Measurements from ENCODE around the gene FASTKD2. TPM values are rescaled to one million over a fixed set of nuclear protein-coding genes. Genes with fewer than 3 reads are reported as not detected.

The FASTKD2 gene
- total and polyA plus RNA-seq, 3 donors from 2014 or later = 15.5 to 28.3 (median 25.0) TPM

DNA sequence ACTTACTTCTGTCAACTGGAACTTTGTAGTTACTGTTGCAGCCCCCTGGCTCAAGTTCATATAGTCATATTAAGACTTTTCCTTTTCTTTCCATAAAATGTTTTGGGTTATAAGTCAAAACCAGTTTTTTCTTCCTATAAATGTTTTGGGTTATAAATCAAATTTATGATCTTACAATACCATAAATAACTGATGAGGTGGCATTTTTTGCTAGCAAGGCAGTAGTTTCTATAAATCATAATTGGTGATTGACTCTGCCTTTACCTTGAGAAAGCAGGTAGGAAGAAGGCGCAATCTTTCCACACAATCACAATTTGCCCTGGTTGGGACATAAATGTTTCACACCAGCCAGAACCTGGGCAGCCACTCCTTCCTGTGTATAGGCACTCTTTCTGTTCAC is 42.1 kb upstream of the FASTKD2 start:
- no peaks in the 10 kb centered on the region for H3K36me3 ChIP-seq (ENCODE audit: low read depth, missing control alignments)
- no peak overlapping the region for H3K4me3 ChIP-seq
- TF ChIP-seq POLR2A (IDR thresholded peaks at IDR 0.05) (no peak), CTCF (IDR thresholded peaks at IDR 0.05) (no peak)
- H3K27me3 ChIP-seq = no peaks in the 10 kb centered on the region
- no peaks in the 10 kb centered on the region for H3K9me3 ChIP-seq
- H3K27ac ChIP-seq = no peak overlapping the region
- DNase-seq = no peak
- intact Hi-C loops (cut with DNase I; ENCODE audit: low total_unique reads) = no loop called here
- 88 to 94% methylated on average over 1 of the region's 1 CpG for WGBS, 2 donors
- H3K4me1 ChIP-seq = no peaks in the 10 kb centered on the region

DNA sequence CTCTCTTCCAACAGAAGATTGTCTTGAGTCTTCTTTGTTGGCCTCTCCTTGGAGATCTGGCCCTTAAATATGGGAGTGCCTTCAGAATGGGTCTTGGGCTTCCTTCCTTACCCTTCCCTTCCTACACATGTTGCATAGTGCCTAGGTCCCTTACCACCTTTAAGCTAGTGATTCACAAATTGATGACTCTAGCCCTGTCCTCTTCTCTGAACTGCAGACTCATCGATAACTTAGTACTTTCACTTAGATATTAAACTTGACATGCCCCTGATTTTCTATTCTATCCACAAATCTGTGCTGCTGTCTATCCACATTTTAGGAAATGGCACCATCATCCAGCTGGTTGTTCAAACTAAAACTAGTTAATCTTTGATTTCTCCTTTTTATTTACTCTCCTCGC is 38.1 kb upstream of the FASTKD2 start:
- intact Hi-C loops (cut with DNase I; ENCODE audit: low total_unique reads) = no loop called here
- 93 to 98% methylated on average over 2 of the region's 2 CpGs for whole genome bisulfite sequencing, 2 donors

DNA sequence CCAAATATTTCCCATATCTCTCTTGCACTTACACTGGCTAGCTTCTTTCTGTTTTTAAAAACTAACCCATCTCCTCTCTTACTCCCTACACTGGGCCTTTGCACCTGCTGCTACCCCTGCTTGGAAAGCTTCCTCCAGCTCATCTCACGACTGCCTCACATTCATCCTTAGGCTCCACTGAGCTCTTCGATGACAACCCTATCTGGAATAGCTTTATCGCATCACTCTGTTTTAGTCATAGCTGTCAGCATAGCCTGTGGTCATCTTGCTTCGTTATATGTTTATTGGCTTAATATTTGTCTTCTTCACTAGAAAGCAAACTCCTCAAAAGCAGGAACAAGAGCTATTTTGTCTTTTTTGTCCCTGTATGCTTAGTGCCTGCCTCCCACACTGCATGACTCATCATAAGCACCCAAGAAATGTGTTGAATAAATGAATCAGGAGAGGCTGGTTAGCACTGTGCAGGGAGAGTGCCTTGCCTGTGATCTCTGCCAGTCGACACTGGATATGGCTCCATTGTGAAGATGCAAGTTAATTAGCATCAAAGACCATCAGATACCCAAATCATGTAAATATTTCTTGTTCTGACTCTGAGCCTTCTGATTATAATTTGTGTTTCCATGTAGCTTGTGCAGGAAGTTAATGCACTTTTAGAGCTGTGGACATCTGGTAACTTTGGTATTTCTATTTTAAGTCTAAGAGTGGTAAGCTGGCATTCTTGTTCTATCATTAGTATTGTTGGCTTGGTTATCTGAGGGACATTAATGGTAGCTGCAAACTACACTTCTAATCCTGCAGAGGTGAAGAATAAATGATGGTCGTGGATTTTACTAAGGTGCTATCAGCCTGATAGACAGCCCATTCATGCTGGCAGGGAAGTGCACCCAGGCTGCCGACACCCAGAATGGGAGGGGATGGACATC is 36.9 kb upstream of the FASTKD2 start:
- no peak for TF ChIP-seq CTCF (IDR thresholded peaks at IDR 0.05)
- no peak for TF ChIP-seq POLR2A (IDR thresholded peaks at IDR 0.05)
- no peaks in the 10 kb centered on the region for H3K4me1 ChIP-seq
- WGBS, 2 donors = 86% methylated on average over 7 of the region's 7 CpGs
- no peaks in the 10 kb centered on the region for H3K36me3 ChIP-seq (ENCODE audit: low read depth, missing control alignments)
- intact Hi-C loops (cut with DNase I; ENCODE audit: low total_unique reads) = no loop called here
- no peak overlapping the region for H3K27ac ChIP-seq
- no peak for DNase-seq
- H3K9me3 ChIP-seq = no peaks in the 10 kb centered on the region
- no peak overlapping the region for H3K4me3 ChIP-seq
- no peaks in the 10 kb centered on the region for H3K27me3 ChIP-seq

More for the DNA sequence above, 38.1 kb upstream of the FASTKD2 start:
- TF ChIP-seq CTCF (IDR thresholded peaks at IDR 0.05) = no peak
- no peak for TF ChIP-seq POLR2A (IDR thresholded peaks at IDR 0.05)
- Histone ChIP-seq H3K4me1 (no peaks in the 10 kb centered on the region), H3K27me3 (no peaks in the 10 kb centered on the region), H3K9me3 (no peaks in the 10 kb centered on the region), H3K27ac (no peak overlapping the region), H3K36me3 (ENCODE audit: low read depth, missing control alignments) (no peaks in the 10 kb centered on the region), H3K4me3 (no peak overlapping the region)
- no peak for DNase-seq

DNA sequence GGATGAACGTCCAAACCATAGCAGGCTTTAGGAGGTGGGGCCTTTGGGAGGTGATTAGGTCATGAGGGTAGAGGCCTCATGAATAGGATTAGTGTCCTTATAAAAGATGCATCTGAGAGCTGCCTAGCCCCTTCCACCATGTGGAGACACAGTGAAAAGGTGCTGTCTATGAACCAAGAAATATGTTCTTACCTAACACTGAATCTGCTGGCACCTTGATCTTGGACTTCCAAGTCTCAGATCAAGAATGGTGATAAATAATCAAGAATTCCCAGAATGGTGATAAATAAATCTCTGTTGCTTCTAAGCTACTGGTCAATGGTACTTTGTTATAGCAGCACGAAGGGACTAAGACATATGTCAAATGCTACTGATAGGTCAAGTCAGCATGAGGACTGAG is 32.1 kb upstream of the FASTKD2 start:
- intact Hi-C loops (cut with DNase I; ENCODE audit: low total_unique reads) = no loop called here
- no peak overlapping the region for H3K27ac ChIP-seq
- H3K4me3 ChIP-seq = no peak overlapping the region
- H3K4me1 ChIP-seq = no peaks in the 10 kb centered on the region
- no peak for DNase-seq
- no peaks in the 10 kb centered on the region for H3K36me3 ChIP-seq (ENCODE audit: low read depth, missing control alignments)
- 81 to 85% methylated on average over 2 of the region's 2 CpGs for WGBS, 2 donors
- H3K9me3 ChIP-seq = no peaks in the 10 kb centered on the region
- H3K27me3 ChIP-seq = no peaks in the 10 kb centered on the region
- TF ChIP-seq POLR2A (IDR thresholded peaks at IDR 0.05) (no peak), CTCF (IDR thresholded peaks at IDR 0.05) (no peak)

DNA sequence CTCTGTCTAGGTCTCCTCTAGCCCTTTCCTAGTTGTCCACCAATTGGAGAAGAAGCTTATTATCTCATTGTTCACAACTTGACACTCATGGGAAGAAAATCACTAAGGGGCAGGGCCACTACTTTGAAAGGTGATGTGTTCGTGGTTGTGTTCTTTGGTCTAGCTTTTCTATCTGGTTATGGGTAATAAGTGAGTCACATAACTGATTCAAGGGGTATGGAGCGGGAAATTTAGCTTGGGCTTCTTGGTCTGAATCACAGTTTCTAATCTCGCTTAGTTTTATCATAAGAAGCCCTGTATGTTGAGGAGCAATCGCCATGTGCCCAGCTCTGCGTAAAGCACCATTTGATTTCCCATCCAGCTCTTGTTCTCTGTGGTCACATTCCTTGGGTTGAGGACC is 28.5 kb upstream of the FASTKD2 start:
- no peaks in the 10 kb centered on the region for H3K36me3 ChIP-seq (ENCODE audit: low read depth, missing control alignments)
- H3K27ac ChIP-seq = no peak overlapping the region
- H3K4me1 ChIP-seq = no peaks in the 10 kb centered on the region
- TF ChIP-seq POLR2A (IDR thresholded peaks at IDR 0.05) (no peak), CTCF (IDR thresholded peaks at IDR 0.05) (no peak)
- no peak overlapping the region for H3K4me3 ChIP-seq
- no peaks in the 10 kb centered on the region for H3K27me3 ChIP-seq
- H3K9me3 ChIP-seq = no peaks in the 10 kb centered on the region
- 91 to 92% methylated on average over 5 of the region's 5 CpGs for WGBS, 2 donors
- intact Hi-C loops (cut with DNase I; ENCODE audit: low total_unique reads) = no loop called here
- no peak for DNase-seq

Data from testis (tissue), 3 donors.